Kidney epithelial cell (primary cell): ENCODE measurements around the gene TMEM114. TPM values are rescaled to one million over a fixed set of nuclear protein-coding genes. Genes with fewer than 3 reads are reported as not detected.

Experiments
- DNase-seq: peaks from one replicate; pipeline ENCODE4 v3.0.0-alpha.2; 2010; ENCODE audit warnings: low read depth
- H3K27me3 ChIP-seq: 2 replicates; pipeline ENCODE4 v1.6.0; 2011; ENCODE audit warnings: low read length; ENCODE audit not compliant: control insufficient read depth, insufficient read depth
- H3K36me3 ChIP-seq: 2 replicates; pipeline ENCODE4 v1.5.1; 2011; ENCODE audit warnings: low read length; ENCODE audit not compliant: control insufficient read depth, insufficient read depth
- H3K4me3 ChIP-seq: 2 replicates; pipeline ENCODE4 v1.5.1; 2011; ENCODE audit warnings: low read depth, mild to moderate bottlenecking, control low read depth, low read length
- CTCF ChIP-seq: IDR thresholded peaks from 2 replicates; pipeline ENCODE4 v1.5.1; 2011; ENCODE audit warnings: mild to moderate bottlenecking, moderate library complexity, low read length, control low read depth, inconsistent platforms; ENCODE audit not compliant: insufficient read depth, poor library complexity, severe bottlenecking
- total RNA-seq: library from RNA; depleted of rRNA; stranded (reverse); fragments of >200 nt; gene quantifications from 2 replicates; pipeline ENCODE4 v1.2.3, GENCODE V29; 2015

TMEM114 gene
- total RNA-seq, 1 donor from 2014 or later = not detected

DNA sequence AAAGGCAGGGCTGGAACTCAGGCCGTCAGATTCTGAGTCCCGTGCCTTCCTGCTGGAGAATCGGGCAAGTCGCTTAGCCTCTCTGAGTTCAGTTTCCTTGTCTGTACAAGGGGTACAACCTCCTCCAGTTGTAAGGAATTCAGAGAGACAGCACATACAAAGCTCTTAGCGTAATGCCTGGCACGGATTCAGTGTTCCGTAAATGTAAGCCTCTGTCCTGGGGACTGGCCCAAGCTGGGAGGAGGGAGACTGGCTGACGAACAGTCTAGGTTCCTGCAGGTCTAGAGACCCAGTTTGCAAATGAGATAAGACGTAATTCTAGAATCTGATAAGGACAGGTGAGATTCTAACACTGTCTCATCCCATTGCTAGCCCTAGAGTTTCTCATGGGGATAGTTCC lies 41.1 kb upstream of the TMEM114 start:
- Histone ChIP-seq H3K4me3 (no peak overlapping the region), H3K36me3 (peaks cover 3% of the 10 kb centered on the region), H3K27me3 (no peaks in the 10 kb centered on the region)
- TF ChIP-seq CTCF = no peak
- no peak for DNase-seq

DNA sequence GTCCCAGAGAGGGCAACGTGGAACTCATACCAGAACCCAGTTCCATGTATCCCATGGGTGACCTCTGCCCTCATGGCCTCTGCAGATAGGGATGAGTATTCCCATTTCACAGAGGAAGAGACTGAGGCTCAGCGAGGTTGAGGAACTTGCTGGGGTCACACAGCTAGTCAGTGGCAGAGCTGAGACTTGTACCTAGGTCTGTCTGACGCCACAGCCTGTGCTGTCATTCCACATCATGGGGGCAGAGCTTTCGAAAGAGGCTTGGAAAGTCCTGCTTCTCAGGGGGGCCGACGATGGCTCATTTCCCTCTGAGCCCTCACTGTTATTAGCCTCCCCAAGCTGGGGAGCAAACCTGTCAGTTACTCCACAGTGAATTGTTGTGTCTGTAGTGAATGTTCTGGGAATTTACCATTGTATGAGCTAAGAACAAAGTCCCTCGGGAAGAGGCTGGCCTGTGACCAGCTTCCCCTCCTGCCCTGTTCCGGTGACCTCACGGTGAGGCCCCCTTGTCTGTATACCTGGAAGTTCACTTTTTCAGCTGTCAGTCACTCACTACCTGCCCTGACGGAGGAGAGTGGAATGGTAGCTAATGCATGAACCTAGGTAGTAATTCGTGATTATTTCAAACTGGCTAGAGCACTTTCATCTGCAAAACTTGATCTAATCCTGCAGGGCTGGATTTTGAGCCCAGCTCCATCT lies 40.1 kb upstream of the TMEM114 start:
- no peak for DNase-seq
- no peaks in the 10 kb centered on the region for H3K27me3 ChIP-seq
- H3K4me3 ChIP-seq = no peak overlapping the region
- H3K36me3 ChIP-seq = peaks cover 3% of the 10 kb centered on the region
- TF ChIP-seq CTCF = no peak

GRCh38 chr16:8628981-8629725 lies 38.8 kb upstream of the TMEM114 start:
- H3K4me3 ChIP-seq = no peak overlapping the region
- peaks cover 3% of the 10 kb centered on the region for H3K36me3 ChIP-seq
- no peaks in the 10 kb centered on the region for H3K27me3 ChIP-seq
- DNase-seq = no peak
- TF ChIP-seq CTCF = no peak

DNA sequence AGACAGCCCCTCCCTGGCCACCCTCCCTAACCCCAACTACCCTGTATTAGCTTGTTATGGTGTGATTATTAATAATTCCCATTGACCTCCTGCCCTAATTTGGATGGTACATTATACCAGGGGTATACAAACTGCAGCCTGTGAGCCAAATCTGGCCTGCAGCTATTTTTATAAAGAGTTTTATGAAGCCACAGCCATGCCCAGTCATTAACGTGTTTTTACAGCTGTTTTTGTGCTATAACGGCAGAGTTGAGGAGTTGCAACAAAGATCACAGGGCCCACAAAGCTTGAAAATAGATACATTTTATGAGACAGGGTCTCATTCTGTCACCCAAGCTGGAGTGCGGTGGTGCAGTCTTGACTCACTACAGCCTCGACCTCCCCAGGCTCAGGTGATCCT lies 37.1 kb upstream of the TMEM114 start:
- no peak for TF ChIP-seq CTCF
- Histone ChIP-seq H3K4me3 (no peak overlapping the region), H3K27me3 (no peaks in the 10 kb centered on the region), H3K36me3 (peaks cover 3% of the 10 kb centered on the region)
- no peak for DNase-seq

- Histone ChIP-seq H3K4me3 (no peak overlapping the region), H3K27me3 (no peaks in the 10 kb centered on the region), H3K36me3 (peaks cover 3% of the 10 kb centered on the region)
- no peak for DNase-seq
- no peak for TF ChIP-seq CTCF
These were observed 36.6 kb upstream of the TMEM114 start for GRCh38 chr16:8626946-8627345.

DNA sequence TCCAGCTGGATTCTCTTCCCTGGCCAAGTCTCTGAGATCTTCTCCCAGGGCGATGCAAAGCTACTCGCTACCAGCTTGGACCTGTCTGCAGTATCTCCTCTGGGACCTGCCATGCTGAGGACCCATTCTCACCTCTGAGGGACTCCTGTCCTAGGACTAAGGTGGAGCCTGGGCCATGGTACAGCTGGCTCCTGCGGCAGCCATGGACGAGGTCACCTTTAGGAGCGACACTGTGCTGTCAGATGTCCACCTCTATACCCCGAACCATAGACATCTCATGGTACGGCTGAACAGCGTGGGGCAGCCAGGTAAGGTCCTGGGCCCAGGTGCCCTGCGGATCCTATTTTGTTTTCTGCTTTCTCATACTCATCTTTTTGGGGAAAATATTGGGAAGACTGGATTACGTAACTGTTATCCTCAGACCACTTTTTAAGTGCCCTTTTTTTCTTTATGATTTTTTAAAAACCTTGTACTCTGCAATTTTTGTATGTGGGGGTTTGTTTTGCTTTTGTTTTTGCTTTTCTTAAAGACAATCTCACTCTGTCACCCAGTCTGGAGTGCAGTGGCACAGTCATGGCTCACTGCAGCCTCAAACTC lies 35.3 kb upstream of the TMEM114 start:
- H3K4me3 ChIP-seq = no peak overlapping the region
- no peak for DNase-seq
- peaks cover 3% of the 10 kb centered on the region for H3K36me3 ChIP-seq
- H3K27me3 ChIP-seq = no peaks in the 10 kb centered on the region
- no peak for TF ChIP-seq CTCF
